WI38 (cell line): ENCODE measurements around the gene GFY.
"Not testable (repeated sequence)": the region's sequence is repeated elsewhere in the genome, so short reads cannot be mapped to it uniquely, and the experiment has no call there.

Source experiments
- H3K4me3 ChIP-seq: 2 replicates; pipeline ENCODE4 v1.5.1; 2011; ENCODE audit warnings: low read depth, mild to moderate bottlenecking, control low read depth, low read length
- CTCF ChIP-seq: IDR thresholded peaks from 2 replicates; pipeline ENCODE4 v1.5.1; 2012; ENCODE audit warnings: low read depth, mild to moderate bottlenecking, control low read depth, low read length

The GFY gene

GRCh38 chr19:49440439-49441209 is 15.4 kb downstream of the GFY start:
- no peak overlapping the region for H3K4me3 ChIP-seq
- TF ChIP-seq CTCF = no peak

- no peak for TF ChIP-seq CTCF
- H3K4me3 ChIP-seq = peak within 1 kb of the TSS; percentile 27; the same call in 1 of the 2 replicates
Measured at GRCh38 chr19:49441210-49441959, 16.2 kb downstream of the GFY start, which contains the start of gene SLC17A7. TSS of gene SLC17A7 (minus strand) at chr19:49441527. CDS start at chr19:49441379, 148 bp downstream.

GRCh38 chr19:49441960-49442350 is 16.8 kb downstream of the GFY start:
- H3K4me3 ChIP-seq = no peak overlapping the region
- no peak for TF ChIP-seq CTCF

GRCh38 chr19:49442354-49442753 is 17.2 kb downstream of the GFY start:
- H3K4me3 ChIP-seq = peak overlapping the region; percentile 27; the same call in 1 of the 2 replicates
- TF ChIP-seq CTCF = no peak

- no peak for TF ChIP-seq CTCF
- H3K4me3 ChIP-seq = peak overlapping the region; percentile 59
Measured at GRCh38 chr19:49442771-49443365, 17.7 kb downstream of the GFY start.

GRCh38 chr19:49443366-49444099 is 18.3 kb downstream of the GFY start:
- TF ChIP-seq CTCF = no peak; the same call in none of the 2 replicates
- H3K4me3 ChIP-seq = peak overlapping the region; percentile 59

- not testable (repeated sequence) for H3K4me3 ChIP-seq
Measured at GRCh38 chr19:49444100-49444700, 19.0 kb downstream of the GFY start.
